HG03457 (cell line): ENCODE results near the gene ANKRD23.
"Not testable (repeated sequence)": the region's sequence is repeated elsewhere in the genome, so short reads cannot be mapped to it uniquely, and the experiment has no call there.

ENCODE experiments used
- ATAC-seq: cut with Tn5 transposase; IDR thresholded peaks from one replicate; pipeline ENCODE4 v1.9.1; 2021; ENCODE audit warnings: moderate number of reproducible peaks; ENCODE audit not compliant: unreplicated experiment

The ANKRD23 gene

GRCh38 chr2:96843538-96844268, at the start of gene ANKRD23:
Gene ANKRD23, minus strand, starts transcription at chr2:96844021. Its CDS starts 29 bp downstream, at chr2:96843992.
- ATAC-seq, result no peak

- no peak for ATAC-seq
These were observed 47.9 kb upstream of the ANKRD23 start for GRCh38 chr2:96891591-96892333.

DNA sequence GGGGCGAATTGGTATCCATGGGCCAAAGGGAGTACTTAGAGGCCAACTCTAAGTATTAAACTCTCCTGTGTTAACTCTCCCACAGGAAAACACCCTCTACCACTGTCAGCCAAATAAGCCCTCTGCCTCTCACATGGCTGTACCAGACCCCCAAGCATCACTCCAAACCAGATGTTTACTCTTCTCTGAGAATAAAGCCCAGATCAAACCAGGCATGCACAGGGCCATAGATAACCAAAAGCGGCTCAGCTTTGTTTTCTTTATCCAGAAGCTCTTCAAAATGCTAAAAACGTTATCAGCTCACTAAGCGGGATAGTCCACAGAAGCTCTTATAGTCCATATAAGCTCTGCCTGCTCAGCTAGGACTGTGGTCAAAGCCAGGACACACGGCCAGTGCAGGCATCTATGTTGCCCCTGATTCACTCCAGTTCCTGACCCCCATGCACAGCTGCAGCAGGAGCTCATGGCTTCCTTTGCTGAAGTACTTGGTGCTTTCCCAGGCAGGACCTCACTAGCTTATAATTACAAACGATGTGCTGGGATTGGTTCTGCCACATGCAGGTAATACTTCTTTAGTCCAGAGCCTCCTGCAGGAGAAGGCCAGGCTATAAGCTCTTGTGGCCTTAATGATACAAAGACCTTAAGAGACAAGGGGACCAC, 47.0 kb upstream of the ANKRD23 start:
- ATAC-seq, result no peak

DNA sequence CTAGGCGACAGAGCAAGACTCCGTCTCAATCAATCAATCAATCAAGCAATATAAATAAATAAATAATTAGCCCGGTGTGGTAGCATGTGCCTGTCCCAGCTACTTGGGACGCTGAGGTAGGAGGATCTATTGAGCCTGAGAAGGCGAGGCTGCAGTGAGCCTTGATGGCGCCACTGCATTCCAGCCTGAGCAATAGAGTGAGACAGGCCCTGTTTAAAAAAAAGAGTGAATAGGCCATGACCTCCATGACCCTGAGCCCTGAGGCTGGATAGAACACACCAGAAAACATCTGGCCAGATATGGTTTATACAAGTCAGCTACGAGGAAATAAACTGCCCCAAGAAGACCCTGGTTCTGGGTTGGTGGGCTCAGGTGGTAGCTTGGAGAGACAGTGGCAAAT, 46.4 kb upstream of the ANKRD23 start:
- ATAC-seq, result no peak

GRCh38 chr2:96889502-96889901, 45.7 kb upstream of the ANKRD23 start:
- ATAC-seq, result not testable (repeated sequence)

- ATAC-seq, result no peak
These were observed 44.5 kb upstream of the ANKRD23 start for GRCh38 chr2:96888072-96889011.

- ATAC-seq, result no peak
These were observed 43.7 kb upstream of the ANKRD23 start for GRCh38 chr2:96887493-96888012.

DNA sequence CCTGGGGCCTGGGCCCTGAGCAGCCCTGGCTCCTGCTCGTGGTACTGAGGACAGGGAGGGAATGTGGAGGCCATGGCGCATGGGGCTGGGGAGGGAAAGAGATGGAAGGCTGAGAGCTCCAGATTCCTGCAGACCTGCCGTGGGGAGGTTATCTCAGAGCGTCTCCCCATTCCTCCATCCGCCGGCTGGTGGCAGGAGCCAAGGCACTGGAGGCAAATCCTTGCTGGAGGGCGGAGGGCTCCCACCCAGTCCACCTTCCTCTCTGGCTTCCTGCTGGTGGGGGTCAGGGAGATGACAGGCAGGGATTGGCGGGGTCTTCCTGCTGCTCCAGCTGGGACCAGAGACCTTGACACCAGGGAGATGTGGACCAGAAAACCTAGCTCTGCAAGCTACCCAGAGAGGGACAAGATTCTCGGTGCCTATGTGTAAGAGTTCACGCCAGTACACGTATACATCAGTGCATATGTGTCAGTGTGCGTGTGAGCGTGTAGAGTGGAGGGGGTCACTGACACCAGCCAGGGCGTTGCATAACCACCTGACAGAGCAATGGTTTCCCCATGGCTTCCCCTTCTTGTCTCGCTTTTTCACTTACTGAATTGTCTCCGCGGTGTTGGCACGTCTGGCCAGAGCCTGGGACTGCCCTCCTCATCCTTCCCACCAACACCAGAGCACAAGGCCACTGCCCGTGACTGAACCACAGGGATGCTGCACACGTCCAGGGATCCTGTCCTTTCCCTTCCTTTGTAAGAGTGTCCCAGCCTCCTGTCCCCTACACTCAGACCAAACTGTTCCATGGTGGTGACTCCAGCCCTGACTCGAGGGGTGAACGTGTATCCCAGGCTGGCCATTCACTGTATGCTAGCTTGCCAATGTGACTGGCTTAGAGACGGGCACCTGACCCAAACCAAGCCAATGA, 41.9 kb upstream of the ANKRD23 start:
- no peak for ATAC-seq

- ATAC-seq, result no peak
These were observed 40.7 kb upstream of the ANKRD23 start for GRCh38 chr2:96884299-96885094.

DNA sequence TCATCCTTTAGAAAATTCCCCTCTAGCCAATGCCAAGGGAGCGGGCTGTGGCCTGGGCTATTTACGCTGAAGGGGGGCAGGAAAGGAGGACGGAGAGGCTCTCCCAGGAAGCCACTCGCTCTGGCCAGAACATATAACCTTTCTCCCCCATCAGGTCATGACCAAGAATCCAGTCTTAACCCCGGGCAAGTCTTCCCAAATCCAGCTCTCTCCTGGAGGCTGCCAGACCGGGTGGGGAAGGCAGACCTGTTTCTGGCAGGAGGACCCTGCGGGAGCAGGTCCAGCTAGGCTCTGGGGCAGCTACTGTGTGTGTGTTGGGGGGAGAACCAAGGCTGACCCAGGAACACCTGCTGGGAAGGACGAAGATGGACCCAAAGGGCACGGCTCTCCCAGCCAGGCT, 39.5 kb upstream of the ANKRD23 start:
- ATAC-seq, result no peak

GRCh38 chr2:96882906-96883305, 39.1 kb upstream of the ANKRD23 start:
- no peak for ATAC-seq

GRCh38 chr2:96882230-96882629, 38.4 kb upstream of the ANKRD23 start:
- ATAC-seq, result no peak

- ATAC-seq, result no peak
These were observed 37.8 kb upstream of the ANKRD23 start for GRCh38 chr2:96881349-96882195.

GRCh38 chr2:96880891-96881273, 37.1 kb upstream of the ANKRD23 start:
- no peak for ATAC-seq

DNA sequence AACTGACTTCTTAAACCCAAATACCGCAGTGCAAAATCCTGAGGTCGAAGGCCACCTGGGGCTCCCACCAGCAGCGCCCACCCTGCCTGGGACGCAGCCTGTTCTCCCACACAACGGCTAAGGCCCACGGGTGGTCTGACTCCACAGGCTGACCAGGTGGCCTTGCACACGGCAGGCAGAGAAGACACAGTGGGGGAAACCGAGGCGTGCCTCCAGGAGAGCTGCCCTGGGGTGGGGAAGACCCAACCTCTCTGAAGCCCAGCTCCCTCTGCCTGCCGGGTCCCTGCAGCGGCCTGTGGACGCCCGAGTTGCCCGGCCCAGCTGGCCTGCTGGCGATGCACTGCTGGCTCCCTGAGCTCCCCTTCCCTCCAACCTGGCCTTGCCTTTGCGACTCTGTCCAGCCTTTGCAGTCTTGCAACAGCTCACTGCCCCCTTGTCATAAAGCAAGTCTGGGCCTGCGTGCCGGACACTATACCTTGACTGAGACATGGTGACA, 35.8 kb upstream of the ANKRD23 start:
- ATAC-seq, result no peak

GRCh38 chr2:96878796-96879544, 35.1 kb upstream of the ANKRD23 start:
- no peak for ATAC-seq

DNA sequence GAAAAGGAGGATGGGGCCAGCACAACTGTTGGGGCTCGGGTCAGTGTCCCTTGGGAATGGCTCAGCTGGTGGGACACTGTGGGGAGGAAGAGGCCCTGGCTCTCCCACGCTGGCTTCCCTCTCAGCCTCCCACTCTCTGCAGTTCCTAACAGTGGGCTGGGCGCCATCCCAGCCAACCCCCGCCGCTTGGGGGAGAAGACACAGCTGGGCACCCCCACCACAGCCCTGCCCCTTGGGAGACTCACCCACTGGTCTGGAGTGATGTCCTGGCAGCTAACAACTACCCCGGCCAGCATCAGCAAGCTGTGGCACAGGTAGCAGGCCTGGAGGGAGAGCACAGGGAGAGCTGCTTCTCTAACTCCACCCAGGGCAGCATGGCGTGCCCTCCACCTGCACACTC, 34.4 kb upstream of the ANKRD23 start:
- no peak for ATAC-seq
